ENCODE results near the gene XPO6.

The XPO6 gene

GRCh38 chr16:28087675-28088300 lies 124.0 kb downstream of the XPO6 start:
- no peak for DNase-seq

- no peak for DNase-seq
Measured at GRCh38 chr16:28087140-28087660, 124.6 kb downstream of the XPO6 start.

GRCh38 chr16:28086186-28087139 lies 125.3 kb downstream of the XPO6 start:
- DNase-seq = no peak

GRCh38 chr16:28085389-28086171 lies 126.2 kb downstream of the XPO6 start:
- DNase-seq = no peak

- no peak for DNase-seq
Measured at GRCh38 chr16:28084209-28084608, 127.6 kb downstream of the XPO6 start.

GRCh38 chr16:28082624-28083023 lies 129.1 kb downstream of the XPO6 start:
- no peak for DNase-seq

GRCh38 chr16:28081391-28081968 lies 130.3 kb downstream of the XPO6 start:
- no peak for DNase-seq

- no peak for DNase-seq
Measured at GRCh38 chr16:28078261-28078660, 133.5 kb downstream of the XPO6 start.

GRCh38 chr16:28073836-28074235 lies 137.9 kb downstream of the XPO6 start:
- DNase-seq = no peak

GRCh38 chr16:28072087-28072486 lies 139.7 kb downstream of the XPO6 start:
- no peak for DNase-seq

GRCh38 chr16:28069971-28070794 lies 141.6 kb downstream of the XPO6 start:
- DNase-seq = no peak

- DNase-seq = no peak
Measured at GRCh38 chr16:28068976-28069375, 142.8 kb downstream of the XPO6 start.

- DNase-seq = no peak
Measured at GRCh38 chr16:28067604-28068379, 144.0 kb downstream of the XPO6 start.

GRCh38 chr16:28064706-28065249 lies 147.0 kb downstream of the XPO6 start:
- DNase-seq = no peak

GRCh38 chr16:28064150-28064549 lies 147.6 kb downstream of the XPO6 start:
- no peak for DNase-seq

- no peak for DNase-seq
Measured at GRCh38 chr16:28063591-28064061, 148.1 kb downstream of the XPO6 start, which contains the start of gene GSG1L. GSG1L (minus strand) TSS chr16:28063714; CDS start chr16:28063424, 290 bp downstream.

GRCh38 chr16:28062847-28063521 lies 148.8 kb downstream of the XPO6 start:
- no peak for DNase-seq

- no peak for DNase-seq
Measured at GRCh38 chr16:28062261-28062846, 149.4 kb downstream of the XPO6 start.

GRCh38 chr16:28061352-28062101 lies 150.2 kb downstream of the XPO6 start:
- DNase-seq = no peak
